Thoracic aorta (tissue), 2 donors: ENCODE measurements around the gene IL19. TPM values are rescaled to one million over a fixed set of nuclear protein-coding genes. Genes with fewer than 3 reads are reported as not detected.

ENCODE experiments used
- ATAC-seq: fragments of 150-250 bp; one replicate; pipeline ENCODE4 v1.8.0; 2017; ENCODE audit warnings: low read depth; ENCODE audit not compliant: insufficient number of reproducible peaks, low FRiP score
- DNase-seq: peaks from one replicate; pipeline ENCODE4 v3.0.0-alpha.2; 2020; ENCODE audit warnings: low spot score
- H3K27ac ChIP-seq, 2 donors: fragments of 200-600 bp; sonication (generic); 1 replicate in 1 of 2; 2 replicates in 1 of 2; pipeline ENCODE4 v1.5.1; 2016; ENCODE audit warnings: mild to moderate bottlenecking in 2 of 2, moderate library complexity in 2 of 2
- H3K27me3 ChIP-seq: fragments of 200-600 bp; sonication (generic); replicated peaks from 2 replicates; pipeline ENCODE4 v1.6.0; 2016; ENCODE audit warnings: mild to moderate bottlenecking; ENCODE audit not compliant: insufficient read depth
- H3K36me3 ChIP-seq: fragments of 200-600 bp; sonication (generic); one replicate; pipeline ENCODE4 v1.5.1; 2016
- H3K4me1 ChIP-seq, 2 donors: fragments of 200-600 bp; sonication (generic); 1 replicate in 1 of 2; 2 replicates in 1 of 2; pipeline versions ENCODE4 v1.5.1 to v1.6.0; 2016; ENCODE audit warnings: low read depth in 2 of 2, mild to moderate bottlenecking in 1 of 2; ENCODE audit not compliant: control insufficient read depth in 1 of 2
- H3K4me3 ChIP-seq: fragments of 200-600 bp; sonication (generic); 2 replicates; pipeline ENCODE4 v1.5.1; 2016; ENCODE audit warnings: mild to moderate bottlenecking
- H3K9me3 ChIP-seq: fragments of 200-600 bp; sonication (generic); 2 replicates; pipeline ENCODE4 v1.5.1; 2016
- total RNA-seq, 2 donors: library from RNA; depleted of rRNA; stranded (reverse); fragments of >200 nt; gene quantifications; one replicate each; pipeline versions ENCODE4 v1.1.0 to v1.2.3, GENCODE V29; 2016
- TF ChIP-seq, protein P1 (sequence below): fragments of 200-600 bp; sonication (generic); IDR thresholded peaks from one replicate; pipeline ENCODE4 v1.5.1; 2019; ENCODE audit warnings: antibody characterized with exemption

IL19 gene
- total RNA-seq, 2 donors from 2014 or later, result not detected

DNA sequence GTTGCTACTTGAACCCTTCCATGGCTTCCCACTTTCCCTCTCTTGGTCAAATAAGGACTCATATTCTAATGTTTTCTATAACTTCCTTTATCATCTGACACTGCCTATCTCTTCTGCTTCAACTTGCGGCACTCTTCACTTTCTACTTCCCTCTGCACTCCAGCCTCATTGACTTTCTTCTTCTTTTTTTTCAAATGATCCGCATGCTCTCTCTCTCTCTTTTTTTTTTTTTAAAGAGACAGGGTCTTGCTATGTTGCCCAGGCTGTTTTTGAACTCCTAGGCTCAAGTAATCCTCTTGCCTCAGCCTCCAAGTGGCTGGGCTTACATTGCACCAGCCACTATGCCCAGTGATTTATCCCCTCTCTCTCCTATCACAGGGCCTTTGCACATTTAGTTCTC is 9.1 kb downstream of the IL19 start:
- Histone ChIP-seq H3K27ac (no peak overlapping the region), H3K9me3 (no peaks in the 10 kb centered on the region), H3K27me3 (no peaks in the 10 kb centered on the region), H3K4me1 (no peaks in the 10 kb centered on the region), H3K4me3 (no peak overlapping the region), H3K36me3 (no peaks in the 10 kb centered on the region)
- no peak for DNase-seq
- TF ChIP-seq, protein P1, sequence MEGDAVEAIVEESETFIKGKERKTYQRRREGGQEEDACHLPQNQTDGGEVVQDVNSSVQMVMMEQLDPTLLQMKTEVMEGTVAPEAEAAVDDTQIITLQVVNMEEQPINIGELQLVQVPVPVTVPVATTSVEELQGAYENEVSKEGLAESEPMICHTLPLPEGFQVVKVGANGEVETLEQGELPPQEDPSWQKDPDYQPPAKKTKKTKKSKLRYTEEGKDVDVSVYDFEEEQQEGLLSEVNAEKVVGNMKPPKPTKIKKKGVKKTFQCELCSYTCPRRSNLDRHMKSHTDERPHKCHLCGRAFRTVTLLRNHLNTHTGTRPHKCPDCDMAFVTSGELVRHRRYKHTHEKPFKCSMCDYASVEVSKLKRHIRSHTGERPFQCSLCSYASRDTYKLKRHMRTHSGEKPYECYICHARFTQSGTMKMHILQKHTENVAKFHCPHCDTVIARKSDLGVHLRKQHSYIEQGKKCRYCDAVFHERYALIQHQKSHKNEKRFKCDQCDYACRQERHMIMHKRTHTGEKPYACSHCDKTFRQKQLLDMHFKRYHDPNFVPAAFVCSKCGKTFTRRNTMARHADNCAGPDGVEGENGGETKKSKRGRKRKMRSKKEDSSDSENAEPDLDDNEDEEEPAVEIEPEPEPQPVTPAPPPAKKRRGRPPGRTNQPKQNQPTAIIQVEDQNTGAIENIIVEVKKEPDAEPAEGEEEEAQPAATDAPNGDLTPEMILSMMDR, result no peak
- ATAC-seq, result no peak

DNA sequence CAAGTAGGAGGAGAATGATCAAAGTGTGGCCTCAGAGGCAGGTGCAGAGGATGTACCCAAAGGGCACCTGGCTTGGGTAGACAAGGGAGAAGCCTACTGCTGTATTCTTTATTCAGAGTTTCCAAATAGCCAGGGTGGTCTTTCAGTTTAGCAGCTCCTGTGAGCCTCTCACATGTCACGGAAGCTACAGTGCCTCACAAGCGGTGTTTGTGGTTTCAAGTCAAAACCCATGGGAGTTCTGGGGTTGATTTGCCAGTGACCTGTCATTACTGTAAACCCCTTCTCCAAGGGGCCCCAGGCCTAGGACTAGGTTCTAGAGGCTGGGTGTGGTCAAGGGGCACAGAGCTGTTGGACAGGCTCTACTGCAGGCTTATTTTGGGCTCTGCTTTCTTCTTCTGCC is 11.9 kb downstream of the IL19 start:
- H3K9me3 ChIP-seq, result no peaks in the 10 kb centered on the region
- DNase-seq (no peak), ATAC-seq (no peak)
- H3K27ac ChIP-seq, result no peak overlapping the region
- TF ChIP-seq, protein P1, result no peak
- H3K27me3 ChIP-seq, result no peaks in the 10 kb centered on the region
- H3K4me1 ChIP-seq, result no peaks in the 10 kb centered on the region
- H3K36me3 ChIP-seq, result no peaks in the 10 kb centered on the region
- no peak overlapping the region for H3K4me3 ChIP-seq

DNA sequence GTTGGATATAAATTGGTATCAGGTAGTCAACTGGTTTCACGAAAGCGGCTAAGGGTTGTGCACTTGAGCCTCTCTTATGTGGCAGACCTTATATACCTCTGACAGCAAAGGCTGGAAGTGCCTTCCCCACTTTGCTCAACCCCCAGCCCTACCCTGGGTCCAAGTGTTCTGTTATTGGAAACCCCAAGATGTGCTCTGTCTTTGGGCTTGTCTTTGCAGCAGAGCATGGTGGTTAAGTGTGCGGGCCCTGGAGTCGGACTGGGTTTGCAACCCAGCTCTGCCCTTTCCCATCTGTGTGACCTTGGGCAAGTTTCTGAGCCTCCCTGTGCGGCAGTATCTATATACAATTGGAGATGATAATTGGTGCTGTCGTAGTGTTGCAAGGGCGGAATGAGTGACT is 12.9 kb downstream of the IL19 start:
- TF ChIP-seq, protein P1, result no peak

DNA sequence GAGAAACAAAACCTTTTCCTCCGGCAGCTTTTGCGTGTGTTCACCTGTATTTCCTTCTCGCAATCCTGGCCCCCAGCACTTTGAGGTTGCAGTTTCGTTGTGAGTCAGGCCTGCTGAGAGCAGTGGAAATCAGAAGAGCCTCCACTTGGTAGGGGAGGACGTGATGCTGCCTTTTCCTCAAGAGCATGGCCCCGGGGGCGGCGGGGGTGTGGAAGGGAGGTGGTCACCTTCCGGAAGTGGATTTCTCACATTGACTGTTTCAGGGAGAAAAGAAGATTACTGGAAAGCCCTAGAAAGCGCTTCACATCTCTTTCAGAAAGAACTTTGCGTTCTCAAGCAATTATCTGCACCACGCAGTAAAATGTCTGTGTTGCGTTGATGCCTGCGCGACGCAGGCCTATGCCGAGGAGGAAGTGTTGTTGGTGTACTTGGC is 13.9 kb downstream of the IL19 start:
- TF ChIP-seq, protein P1, result no peak
- no peaks in the 10 kb centered on the region for H3K4me1 ChIP-seq
- H3K9me3 ChIP-seq, result no peaks in the 10 kb centered on the region
- ATAC-seq (no peak), DNase-seq (no peak)
- no peak overlapping the region for H3K27ac ChIP-seq
- no peaks in the 10 kb centered on the region for H3K27me3 ChIP-seq
- no peaks in the 10 kb centered on the region for H3K36me3 ChIP-seq
- no peak overlapping the region for H3K4me3 ChIP-seq

More for the DNA sequence above, 12.9 kb downstream of the IL19 start:
- no peak for DNase-seq
- no peak overlapping the region for H3K27ac ChIP-seq
- ATAC-seq, result no peak
- H3K4me3 ChIP-seq, result no peak overlapping the region
- H3K27me3 ChIP-seq, result no peaks in the 10 kb centered on the region
- H3K36me3 ChIP-seq, result no peaks in the 10 kb centered on the region
- no peaks in the 10 kb centered on the region for H3K9me3 ChIP-seq
- H3K4me1 ChIP-seq, result no peaks in the 10 kb centered on the region

DNA sequence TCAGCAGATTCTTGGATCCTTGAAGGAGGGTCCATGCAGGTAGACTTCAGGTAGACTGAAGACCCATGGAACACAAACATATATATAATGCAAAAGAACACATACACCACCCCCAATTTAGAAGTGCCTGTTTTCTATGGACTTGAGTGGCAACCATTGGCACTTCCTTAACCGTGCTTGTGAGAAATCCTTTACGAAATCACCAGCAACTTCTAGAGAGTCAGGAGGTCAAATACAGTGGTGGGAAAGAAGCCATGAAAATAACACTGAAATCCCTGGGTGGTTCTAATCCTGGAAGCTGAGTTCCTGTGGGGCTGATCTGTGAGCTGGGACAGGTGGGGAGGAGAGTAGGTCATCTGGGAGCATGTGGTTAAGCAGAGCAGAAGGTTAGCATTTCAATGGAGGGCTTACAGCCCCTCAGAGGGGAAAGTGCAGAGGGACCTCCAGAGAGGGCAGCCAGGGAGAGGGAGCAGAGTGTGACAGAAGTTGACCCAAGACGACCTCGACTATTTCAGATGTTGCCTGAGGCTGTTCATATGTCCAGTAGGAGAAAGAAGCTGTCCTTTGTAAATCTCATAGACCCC is 14.7 kb downstream of the IL19 start:
- no peaks in the 10 kb centered on the region for H3K36me3 ChIP-seq
- TF ChIP-seq, protein P1, result no peak
- no peak overlapping the region for H3K27ac ChIP-seq
- no peaks in the 10 kb centered on the region for H3K27me3 ChIP-seq
- H3K4me1 ChIP-seq, result no peaks in the 10 kb centered on the region
- ATAC-seq (no peak), DNase-seq (no peak)
- H3K4me3 ChIP-seq, result no peak overlapping the region
- no peaks in the 10 kb centered on the region for H3K9me3 ChIP-seq
